HL-60/S4 treated with retinoic acid at 250 ng/mL for 4 days and 3 days (cell line): ENCODE measurements around the gene ATXN10.

Experiments used
- in situ Hi-C: fragments of 300-500 bp; cut with MboI; formaldehyde crosslinking; loops from 2 replicates; pipeline ENCODE4 v1.7.0; 2022; ENCODE audit warnings: low sequenced_read_pairs

Gene ATXN10

GRCh38 chr22:45845076-45845487 lies 173.4 kb downstream of the ATXN10 start:
- in situ Hi-C loops: no loop called here

- in situ Hi-C loops: no loop called here
These were observed 175.3 kb downstream of the ATXN10 start for GRCh38 chr22:45846952-45847351.

DNA sequence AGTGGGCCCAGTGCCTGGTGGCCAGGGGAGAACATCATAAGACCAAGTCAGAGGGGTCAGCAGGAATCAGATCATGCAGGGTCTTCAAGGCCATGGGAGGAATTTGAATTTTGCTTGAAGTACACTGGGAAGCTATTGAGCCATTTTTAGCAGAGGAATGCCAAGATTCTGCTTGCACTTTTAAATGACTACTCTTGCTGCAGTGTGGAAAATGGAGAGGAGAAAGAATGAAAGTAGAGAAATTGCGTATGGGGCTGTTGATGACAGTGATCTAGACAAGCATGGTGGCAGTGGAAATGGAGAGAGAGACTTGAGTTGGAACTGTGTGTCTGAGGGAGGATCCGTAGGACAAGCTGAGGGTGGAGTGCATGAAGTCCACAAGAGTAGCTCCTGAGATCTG lies 177.3 kb downstream of the ATXN10 start:
- in situ Hi-C loops: no loop called here

DNA sequence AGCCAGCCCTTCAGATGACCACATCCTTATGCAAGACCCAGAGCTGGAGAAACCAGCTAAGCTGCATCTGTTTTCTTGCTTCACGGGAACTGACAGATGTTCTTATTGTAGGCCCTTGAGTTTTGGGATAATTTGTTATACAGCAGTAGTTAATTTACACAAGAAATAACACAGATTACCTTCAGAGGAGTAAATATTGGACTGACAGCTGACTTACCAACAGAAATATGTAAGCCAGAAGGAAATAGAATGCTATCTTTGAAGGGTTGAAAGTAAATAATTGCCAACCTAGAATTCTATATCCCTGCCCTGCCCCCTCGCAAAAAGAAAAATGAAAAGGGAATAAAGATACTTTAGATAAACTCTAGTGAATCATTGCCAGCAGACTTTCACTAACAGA lies 181.2 kb downstream of the ATXN10 start:
- in situ Hi-C loops: no loop called here

GRCh38 chr22:45855961-45856360 lies 184.3 kb downstream of the ATXN10 start:
- in situ Hi-C loops: no loop called here

DNA sequence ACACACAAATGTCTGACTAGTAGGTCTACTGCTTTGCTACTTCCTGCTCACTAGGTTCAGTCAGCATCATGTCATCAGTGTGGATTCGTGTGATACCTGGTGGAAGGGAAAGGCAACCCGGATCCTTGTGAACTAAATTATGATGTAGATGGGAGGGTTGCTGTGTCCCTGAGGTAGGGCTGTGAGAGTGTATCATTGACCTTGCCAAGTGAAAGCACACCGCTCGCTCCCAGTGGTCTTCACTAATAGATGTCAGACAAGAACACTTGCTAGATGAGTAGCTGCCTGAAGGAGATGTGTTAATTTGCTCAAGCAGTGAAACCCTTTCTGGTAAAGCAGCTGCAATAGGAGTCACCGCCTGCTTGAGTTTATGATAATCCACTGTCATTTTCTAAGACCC lies 185.9 kb downstream of the ATXN10 start:
- in situ Hi-C loops: no loop called here

GRCh38 chr22:45859231-45860161 lies 187.9 kb downstream of the ATXN10 start:
- in situ Hi-C loops: no loop called here

DNA sequence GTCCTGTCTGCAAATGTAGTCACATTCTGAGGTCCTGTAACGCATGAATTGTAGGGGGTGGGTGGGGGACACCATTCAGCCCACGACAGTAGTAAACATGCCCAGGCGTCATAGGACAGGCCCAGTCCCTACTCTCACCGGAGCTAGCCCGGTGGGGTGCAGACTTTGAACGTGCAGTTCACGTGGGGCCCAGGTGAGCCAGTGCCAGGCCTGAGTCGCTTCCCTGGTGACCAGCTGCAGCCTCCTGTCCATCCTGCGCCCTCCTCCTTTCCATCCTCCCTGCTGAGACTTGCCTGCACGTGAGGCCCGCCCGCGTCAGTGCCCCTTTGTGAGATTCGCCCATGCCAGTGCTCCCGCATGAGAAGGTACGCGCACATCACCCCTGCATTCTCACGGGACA lies 188.6 kb downstream of the ATXN10 start:
- in situ Hi-C loops: no loop called here

GRCh38 chr22:45861259-45861658 lies 189.6 kb downstream of the ATXN10 start:
- in situ Hi-C loops: no loop called here

- in situ Hi-C loops: no loop called here
These were observed 192.5 kb downstream of the ATXN10 start for GRCh38 chr22:45863981-45864751.

GRCh38 chr22:45864959-45865476 lies 193.4 kb downstream of the ATXN10 start:
- in situ Hi-C loops: no loop called here

- in situ Hi-C loops: no loop called here
These were observed 194.0 kb downstream of the ATXN10 start for GRCh38 chr22:45865561-45866125.

DNA sequence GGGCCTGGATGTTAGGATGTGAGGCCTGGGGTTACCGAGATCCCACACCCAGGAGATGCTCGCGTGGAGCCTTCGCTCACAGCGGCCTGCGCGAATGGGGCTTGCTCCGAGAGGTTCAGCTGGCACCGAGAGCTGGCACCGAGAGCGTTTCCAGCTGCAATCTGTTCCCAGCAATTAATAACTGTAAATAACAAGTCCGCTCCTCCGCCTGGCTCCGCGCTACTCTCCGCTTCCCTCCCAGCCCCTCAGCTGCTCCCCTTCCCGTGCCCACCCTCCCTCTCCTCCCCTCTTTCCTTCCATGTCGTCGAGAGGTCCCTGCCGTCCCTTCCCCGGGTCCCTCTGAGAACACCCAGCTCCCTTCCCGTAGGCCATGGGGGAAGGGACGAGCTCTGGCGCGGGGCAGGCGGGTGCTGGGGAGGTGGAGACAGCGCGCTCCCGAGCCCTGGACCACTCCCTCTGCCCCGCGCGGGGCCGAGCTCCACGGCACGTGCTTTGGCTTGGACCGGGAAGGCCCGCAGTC lies 194.6 kb downstream of the ATXN10 start:
- in situ Hi-C loops: no loop called here

DNA sequence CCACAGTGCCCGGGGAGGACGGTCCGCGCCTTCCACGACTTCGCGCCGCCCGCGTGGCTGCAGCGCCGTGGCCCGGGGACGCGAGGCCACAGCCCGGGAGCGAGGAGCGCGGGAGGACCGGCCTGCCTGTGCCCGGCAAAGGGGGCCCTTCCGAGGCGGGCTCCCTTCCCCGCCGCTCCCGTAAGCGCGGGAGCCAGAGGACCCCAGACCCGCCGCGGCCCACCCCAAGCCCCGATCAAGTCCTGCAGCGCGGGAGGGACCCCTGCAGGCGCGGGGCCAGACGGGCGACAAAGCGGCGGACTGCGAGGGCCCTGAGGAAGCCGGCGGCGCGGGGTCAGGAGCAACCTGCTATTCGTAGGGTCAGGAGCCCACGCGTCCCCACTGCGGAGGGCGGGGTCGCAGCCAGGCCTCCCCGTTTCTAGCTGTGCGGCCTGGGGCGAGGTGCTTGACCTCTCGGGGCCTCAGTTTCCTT lies 195.0 kb downstream of the ATXN10 start:
- in situ Hi-C loops: no loop called here

- in situ Hi-C loops: no loop called here
These were observed 195.7 kb downstream of the ATXN10 start for GRCh38 chr22:45867118-45867905.

DNA sequence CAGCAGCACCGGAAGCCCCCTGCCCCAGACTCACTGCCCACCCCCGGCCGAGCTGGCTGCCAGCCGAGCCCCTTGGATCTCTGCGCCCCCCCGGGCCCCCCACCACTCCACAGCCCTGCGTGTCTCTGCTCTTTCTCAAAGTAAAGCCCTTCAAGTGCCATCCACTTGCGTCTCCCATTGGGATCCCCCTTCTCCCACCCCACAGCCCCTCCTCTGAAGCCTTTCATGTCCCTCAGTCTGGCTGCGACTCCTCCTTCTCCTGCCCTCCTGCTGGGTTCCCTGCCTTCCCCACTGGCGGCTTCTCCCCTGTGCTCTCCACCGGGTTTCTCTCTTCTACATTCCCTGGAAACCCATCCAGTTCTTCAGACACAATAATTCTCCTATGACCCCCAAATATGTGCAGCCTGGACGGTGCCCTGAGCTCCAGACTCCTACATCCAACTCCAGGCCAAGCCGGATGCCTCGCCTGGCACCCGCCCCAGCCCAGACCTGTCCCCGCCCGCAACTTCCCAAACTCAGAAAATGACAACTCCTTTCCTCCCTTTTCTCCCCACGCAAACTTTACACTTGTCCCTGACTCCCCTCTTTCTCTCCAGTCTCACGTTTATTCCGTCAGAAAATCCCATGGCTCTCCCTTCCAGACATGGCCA lies 196.4 kb downstream of the ATXN10 start:
- in situ Hi-C loops: no loop called here

DNA sequence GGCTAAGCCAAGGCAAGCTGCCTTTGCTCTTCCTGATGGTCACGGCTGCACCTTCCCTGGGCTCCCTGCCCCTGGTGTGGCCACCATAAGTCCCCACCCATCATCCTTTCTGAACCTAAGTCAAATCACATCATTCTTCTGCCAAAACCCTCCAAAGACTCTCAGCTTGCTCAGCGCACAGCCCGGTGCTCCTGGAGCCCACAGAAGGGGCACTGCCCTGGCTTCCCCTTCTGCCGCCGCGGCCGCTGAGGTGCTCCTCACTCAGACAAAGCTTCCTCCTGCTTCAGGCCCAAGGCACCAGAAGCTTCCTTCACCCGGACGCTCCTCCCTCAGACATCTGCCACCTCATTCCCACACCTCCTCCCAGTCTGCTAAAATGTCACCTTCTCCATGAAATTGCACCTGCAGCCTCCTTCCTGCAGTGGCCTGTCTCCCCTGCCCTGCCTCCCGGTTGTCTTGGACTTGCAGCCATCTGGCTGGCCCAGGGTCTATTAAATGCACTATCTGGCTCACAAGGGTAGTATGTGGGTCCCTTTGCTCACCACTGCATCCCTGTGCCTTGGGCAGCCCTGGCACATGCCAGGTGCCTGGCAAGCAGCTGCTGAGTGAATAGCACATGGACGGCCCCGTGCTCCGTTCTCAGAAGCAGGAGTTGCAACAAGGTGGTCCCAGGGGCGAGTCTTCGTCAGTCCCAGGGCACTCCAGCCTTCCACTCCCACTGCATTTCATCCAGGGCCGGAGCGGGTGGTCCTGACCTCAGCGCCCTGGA lies 197.1 kb downstream of the ATXN10 start:
- in situ Hi-C loops: no loop called here

DNA sequence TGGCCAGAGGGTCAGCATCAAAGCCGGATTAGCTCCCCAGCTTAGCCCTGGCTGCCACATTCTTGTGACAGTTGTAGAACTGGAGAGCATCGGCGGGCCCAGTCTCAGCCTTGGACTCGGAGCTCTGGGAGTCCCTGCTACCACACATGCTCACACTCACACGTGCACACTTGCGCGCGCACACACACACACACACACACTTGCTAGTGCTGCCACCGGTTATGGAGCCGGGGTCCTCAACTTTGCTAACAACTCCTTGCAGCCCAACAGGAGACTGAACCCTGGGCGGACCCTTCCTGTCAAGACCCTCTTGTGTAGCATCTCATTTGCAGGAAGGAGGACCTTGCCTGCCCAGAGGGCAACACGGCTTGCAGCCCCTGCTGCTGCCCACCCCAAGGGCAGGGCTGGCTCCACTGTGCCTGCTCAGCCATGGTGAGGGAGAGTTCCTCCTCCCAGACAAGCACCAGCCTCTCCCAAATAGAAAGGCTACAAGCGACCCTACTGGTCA lies 197.8 kb downstream of the ATXN10 start:
- in situ Hi-C loops: no loop called here

GRCh38 chr22:45870011-45870410 lies 198.4 kb downstream of the ATXN10 start:
- in situ Hi-C loops: no loop called here
